ENCODE results near the gene COQ10B. TPM values are rescaled to one million over a fixed set of nuclear protein-coding genes. Genes with fewer than 3 reads are reported as not detected.
"Not testable (repeated sequence)": the region's sequence is repeated elsewhere in the genome, so short reads cannot be mapped to it uniquely, and the experiment has no call there.

Gene COQ10B
- total and polyA plus RNA-seq, 4 donors, result 12.0 to 22.1 (median 16.5) TPM

GRCh38 chr2:197480165-197481036 is 27.0 kb downstream of the COQ10B start:
- no peaks in the 10 kb centered on the region for H3K27me3 ChIP-seq (ENCODE audit: control insufficient read depth in 4 of 4, insufficient read depth in 4 of 4, low read length in 3 of 4)
- H3K27ac ChIP-seq (ENCODE audit: low read depth in 1 of 2, low read length in 2 of 2), result no peak overlapping the region
- peaks cover 0 to 2% (median 0%) of the 10 kb centered on the region in 4 donors for H3K4me1 ChIP-seq (ENCODE audit: control insufficient read depth in 4 of 4, insufficient read depth in 4 of 4, low read length in 3 of 4)
- TF ChIP-seq JUND (IDR thresholded peaks at IDR 0.05) (no peak), TAF1 (conservative IDR thresholded peaks at IDR 0.05) (no peak), RXRA (IDR thresholded peaks at IDR 0.05) (no peak), ZBTB33 (IDR thresholded peaks at IDR 0.05) (no peak), YY1 (IDR thresholded peaks at IDR 0.05) (no peak), FOXA1 (IDR thresholded peaks at IDR 0.05) (no peak), RAD21 (IDR thresholded peaks at IDR 0.05) (no peak), FOXA2 (IDR thresholded peaks at IDR 0.05) (no peak), NR2F2 (IDR thresholded peaks at IDR 0.05) (no peak), GABPA (IDR thresholded peaks at IDR 0.05 in 1 of 2, conservative IDR thresholded peaks at IDR 0.05 in 1 of 2) (no peak), EGR1 (IDR thresholded peaks at IDR 0.05; ENCODE audit: low read depth in 2 of 2) (no peak), ATF3 (IDR thresholded peaks at IDR 0.05) (no peak), HNF4G (IDR thresholded peaks at IDR 0.05) (no peak)
- TF ChIP-seq, protein P1, sequence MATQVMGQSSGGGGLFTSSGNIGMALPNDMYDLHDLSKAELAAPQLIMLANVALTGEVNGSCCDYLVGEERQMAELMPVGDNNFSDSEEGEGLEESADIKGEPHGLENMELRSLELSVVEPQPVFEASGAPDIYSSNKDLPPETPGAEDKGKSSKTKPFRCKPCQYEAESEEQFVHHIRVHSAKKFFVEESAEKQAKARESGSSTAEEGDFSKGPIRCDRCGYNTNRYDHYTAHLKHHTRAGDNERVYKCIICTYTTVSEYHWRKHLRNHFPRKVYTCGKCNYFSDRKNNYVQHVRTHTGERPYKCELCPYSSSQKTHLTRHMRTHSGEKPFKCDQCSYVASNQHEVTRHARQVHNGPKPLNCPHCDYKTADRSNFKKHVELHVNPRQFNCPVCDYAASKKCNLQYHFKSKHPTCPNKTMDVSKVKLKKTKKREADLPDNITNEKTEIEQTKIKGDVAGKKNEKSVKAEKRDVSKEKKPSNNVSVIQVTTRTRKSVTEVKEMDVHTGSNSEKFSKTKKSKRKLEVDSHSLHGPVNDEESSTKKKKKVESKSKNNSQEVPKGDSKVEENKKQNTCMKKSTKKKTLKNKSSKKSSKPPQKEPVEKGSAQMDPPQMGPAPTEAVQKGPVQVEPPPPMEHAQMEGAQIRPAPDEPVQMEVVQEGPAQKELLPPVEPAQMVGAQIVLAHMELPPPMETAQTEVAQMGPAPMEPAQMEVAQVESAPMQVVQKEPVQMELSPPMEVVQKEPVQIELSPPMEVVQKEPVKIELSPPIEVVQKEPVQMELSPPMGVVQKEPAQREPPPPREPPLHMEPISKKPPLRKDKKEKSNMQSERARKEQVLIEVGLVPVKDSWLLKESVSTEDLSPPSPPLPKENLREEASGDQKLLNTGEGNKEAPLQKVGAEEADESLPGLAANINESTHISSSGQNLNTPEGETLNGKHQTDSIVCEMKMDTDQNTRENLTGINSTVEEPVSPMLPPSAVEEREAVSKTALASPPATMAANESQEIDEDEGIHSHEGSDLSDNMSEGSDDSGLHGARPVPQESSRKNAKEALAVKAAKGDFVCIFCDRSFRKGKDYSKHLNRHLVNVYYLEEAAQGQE (IDR thresholded peaks at IDR 0.05), result no peak
- TF ChIP-seq, protein P2, sequence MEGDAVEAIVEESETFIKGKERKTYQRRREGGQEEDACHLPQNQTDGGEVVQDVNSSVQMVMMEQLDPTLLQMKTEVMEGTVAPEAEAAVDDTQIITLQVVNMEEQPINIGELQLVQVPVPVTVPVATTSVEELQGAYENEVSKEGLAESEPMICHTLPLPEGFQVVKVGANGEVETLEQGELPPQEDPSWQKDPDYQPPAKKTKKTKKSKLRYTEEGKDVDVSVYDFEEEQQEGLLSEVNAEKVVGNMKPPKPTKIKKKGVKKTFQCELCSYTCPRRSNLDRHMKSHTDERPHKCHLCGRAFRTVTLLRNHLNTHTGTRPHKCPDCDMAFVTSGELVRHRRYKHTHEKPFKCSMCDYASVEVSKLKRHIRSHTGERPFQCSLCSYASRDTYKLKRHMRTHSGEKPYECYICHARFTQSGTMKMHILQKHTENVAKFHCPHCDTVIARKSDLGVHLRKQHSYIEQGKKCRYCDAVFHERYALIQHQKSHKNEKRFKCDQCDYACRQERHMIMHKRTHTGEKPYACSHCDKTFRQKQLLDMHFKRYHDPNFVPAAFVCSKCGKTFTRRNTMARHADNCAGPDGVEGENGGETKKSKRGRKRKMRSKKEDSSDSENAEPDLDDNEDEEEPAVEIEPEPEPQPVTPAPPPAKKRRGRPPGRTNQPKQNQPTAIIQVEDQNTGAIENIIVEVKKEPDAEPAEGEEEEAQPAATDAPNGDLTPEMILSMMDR (IDR thresholded peaks at IDR 0.05; ENCODE audit: low read depth, low read length, missing input control), result no peak
- H3K9ac ChIP-seq (ENCODE audit: low read depth in 1 of 2, low read length in 2 of 2), result no peak overlapping the region
- no peak overlapping the region for H3K4me3 ChIP-seq (ENCODE audit: low read depth in 1 of 3, low read length in 3 of 3)
- H3K36me3 ChIP-seq (ENCODE audit: control insufficient read depth in 4 of 4, insufficient read depth in 3 of 4, low read depth in 1 of 4, low read length in 3 of 4), result peaks cover 0 to 27% (median 23%) of the 10 kb centered on the region in 4 donors
- no peak for DNase-seq (ENCODE audit: low spot score)
- 96% methylated on average over 9 of the region's 9 CpGs for WGBS
- peaks cover 0 to 3% (median 2%) of the 10 kb centered on the region in 4 donors for H3K9me3 ChIP-seq (ENCODE audit: control insufficient read depth in 4 of 4, low read length in 3 of 4)

DNA sequence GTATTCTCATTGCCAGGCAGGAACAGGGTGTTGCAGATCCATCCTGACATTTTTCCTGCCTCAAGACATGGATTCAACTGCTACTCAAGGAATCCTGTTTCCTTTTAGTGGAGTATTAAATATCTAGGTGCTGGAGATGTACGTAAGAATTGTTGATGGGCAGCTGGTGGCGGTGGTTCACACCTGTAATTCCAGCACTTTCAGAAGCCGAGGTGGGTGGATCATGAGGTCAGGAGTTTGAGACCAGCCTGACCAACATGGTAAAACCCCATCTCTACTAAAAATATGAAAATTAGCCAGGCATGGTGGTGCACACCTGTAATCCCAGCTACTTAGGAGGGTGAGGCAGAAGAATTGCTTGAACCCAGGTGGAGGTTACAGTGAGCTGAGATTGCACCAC is 30.9 kb downstream of the COQ10B start:
- whole genome bisulfite sequencing, result 96% methylated on average over 3 of the region's 3 CpGs
- not testable (repeated sequence) for H3K4me1 ChIP-seq (ENCODE audit: control insufficient read depth in 4 of 4, insufficient read depth in 4 of 4, low read length in 3 of 4); H3K9me3 ChIP-seq (ENCODE audit: control insufficient read depth in 4 of 4, low read length in 3 of 4); H3K27me3 ChIP-seq (ENCODE audit: control insufficient read depth in 4 of 4, insufficient read depth in 4 of 4, low read length in 3 of 4); H3K4me3 ChIP-seq (ENCODE audit: low read depth in 1 of 3, low read length in 3 of 3); DNase-seq (ENCODE audit: low spot score); H3K9ac ChIP-seq (ENCODE audit: low read depth in 1 of 2, low read length in 2 of 2); H3K27ac ChIP-seq (ENCODE audit: low read depth in 1 of 2, low read length in 2 of 2)
- peaks cover under 1 to 37% (median 34%) of the 10 kb centered on the region in 4 donors for H3K36me3 ChIP-seq (ENCODE audit: control insufficient read depth in 4 of 4, insufficient read depth in 3 of 4, low read depth in 1 of 4, low read length in 3 of 4)
